Suprapubic skin (tissue), 3 donors: ENCODE measurements around the gene PRICKLE1.

Experiments
- CTCF ChIP-seq, 2 donors: fragments of 200-600 bp in 1 of 2; fragments of 450-650 bp in 1 of 2; sonication (generic) in 1 of 2; IDR thresholded peaks; one replicate each; pipeline ENCODE4 v1.5.1; 2016 to 2019; ENCODE audit warnings: antibody characterized with exemption in 2 of 2, mild to moderate bottlenecking in 1 of 2, moderate library complexity in 1 of 2
- EP300 ChIP-seq: sonication (generic); formaldehyde crosslinking; IDR thresholded peaks from one replicate; pipeline ENCODE4 v1.6.1; 2017; ENCODE audit warnings: antibody characterized with exemption
- POLR2A ChIP-seq, 2 donors: fragments of 450-650 bp; IDR thresholded peaks; one replicate each; pipeline ENCODE4 v1.6.1; 2017; ENCODE audit warnings: antibody characterized with exemption in 2 of 2, mild to moderate bottlenecking in 2 of 2, moderate library complexity in 2 of 2

GRCh38 chr12:42630314-42630713 is 40.8 kb upstream of the PRICKLE1 start:
- TF ChIP-seq CTCF (IDR thresholded peaks at IDR 0.05), result no peak
- no peak for TF ChIP-seq EP300
- no peak for TF ChIP-seq POLR2A (IDR thresholded peaks at IDR 0.05)
